GM08714 (cell line): ENCODE results near the gene NRXN2.
"Not testable (repeated sequence)": the region's sequence is repeated elsewhere in the genome, so short reads cannot be mapped to it uniquely, and the experiment has no call there.

Experiments used
- H3K4me3 ChIP-seq: fragments of 200-500 bp; sonication (Bioruptor generic); 2 replicates; pipeline ENCODE4 v1.5.1; 2014; ENCODE audit warnings: mild to moderate bottlenecking, low read length, inconsistent platforms
- ZNF274 ChIP-seq: IDR thresholded peaks from 2 replicates; pipeline ENCODE4 v1.6.1; 2012; ENCODE audit warnings: mild to moderate bottlenecking, low read depth, low read length

The NRXN2 gene

DNA sequence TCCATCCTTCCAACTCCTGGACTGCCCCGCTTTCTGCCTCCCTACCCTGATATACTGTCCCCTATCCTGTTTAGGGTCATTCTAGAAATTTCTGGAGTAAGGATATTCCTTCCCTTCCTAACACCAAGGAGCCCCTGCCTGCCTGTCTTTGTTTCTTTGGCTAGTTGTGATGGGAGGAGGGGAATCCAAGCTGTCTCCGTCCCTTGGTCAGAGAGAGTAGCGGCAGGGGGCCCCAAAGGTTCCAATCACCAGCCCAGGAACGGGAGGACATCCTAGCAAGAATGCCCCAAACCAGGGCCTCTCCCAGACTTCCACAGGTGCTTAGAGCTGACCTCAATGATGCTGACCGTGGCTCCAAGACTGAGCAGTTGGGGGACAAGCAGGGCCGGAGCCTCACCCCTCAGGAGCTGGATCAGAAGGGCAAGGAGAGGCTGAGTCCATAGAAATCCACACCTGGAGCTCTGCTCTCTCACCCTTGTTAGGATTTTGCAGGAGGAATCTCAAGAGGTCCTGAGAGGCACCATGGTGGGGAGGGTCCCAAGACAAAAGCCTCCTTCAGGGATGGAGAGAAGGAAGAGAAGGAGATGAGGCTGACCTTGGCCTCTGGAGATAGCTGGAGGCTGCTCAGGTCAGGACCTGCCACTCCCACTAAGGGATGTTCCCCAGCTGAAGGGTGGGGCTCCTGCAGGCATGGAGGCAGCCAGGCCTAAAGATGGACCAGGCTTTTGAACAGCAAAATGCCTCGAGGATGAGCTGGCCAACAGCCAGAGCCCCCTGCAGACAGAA is 118.3 kb downstream of the NRXN2 start:
- no peak overlapping the region for H3K4me3 ChIP-seq
- no peak for TF ChIP-seq ZNF274

- H3K4me3 ChIP-seq, result no peak overlapping the region
- no peak for TF ChIP-seq ZNF274
These were observed 119.4 kb downstream of the NRXN2 start for GRCh38 chr11:64603411-64604110.

- TF ChIP-seq ZNF274, result no peak
- H3K4me3 ChIP-seq, result no peak overlapping the region
These were observed 120.4 kb downstream of the NRXN2 start for GRCh38 chr11:64602466-64603070.

- no peak for TF ChIP-seq ZNF274
- no peak overlapping the region for H3K4me3 ChIP-seq
These were observed 121.2 kb downstream of the NRXN2 start for GRCh38 chr11:64601605-64602465.

- no peak for TF ChIP-seq ZNF274
These were observed 122.6 kb downstream of the NRXN2 start for GRCh38 chr11:64600281-64600992.

DNA sequence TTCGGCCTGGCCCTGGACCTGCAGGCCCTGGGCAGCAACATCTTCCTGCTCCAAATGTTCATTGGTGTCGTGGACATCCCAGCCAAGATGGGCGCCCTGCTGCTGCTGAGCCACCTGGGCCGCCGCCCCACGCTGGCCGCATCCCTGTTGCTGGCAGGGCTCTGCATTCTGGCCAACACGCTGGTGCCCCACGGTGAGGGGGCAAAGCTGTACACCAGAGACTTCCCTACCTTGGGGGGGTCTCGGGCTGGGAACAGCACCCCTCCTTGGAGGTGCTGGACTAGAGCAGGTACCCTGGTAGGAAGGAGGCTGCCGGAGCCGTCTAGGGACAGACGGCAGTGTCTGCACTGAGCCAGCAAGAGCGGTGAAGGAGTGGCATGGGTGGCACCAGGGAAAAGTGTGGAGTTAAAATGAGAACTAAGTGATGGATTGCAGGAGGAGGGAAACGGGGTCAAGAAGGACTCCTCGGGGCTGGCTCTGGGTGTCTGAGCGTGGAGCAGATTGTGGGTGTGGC is 123.2 kb downstream of the NRXN2 start:
- TF ChIP-seq ZNF274, result no peak
- no peak overlapping the region for H3K4me3 ChIP-seq

More at GRCh38 chr11:64600281-64600992, 122.6 kb downstream of the NRXN2 start:
- no peak overlapping the region for H3K4me3 ChIP-seq

DNA sequence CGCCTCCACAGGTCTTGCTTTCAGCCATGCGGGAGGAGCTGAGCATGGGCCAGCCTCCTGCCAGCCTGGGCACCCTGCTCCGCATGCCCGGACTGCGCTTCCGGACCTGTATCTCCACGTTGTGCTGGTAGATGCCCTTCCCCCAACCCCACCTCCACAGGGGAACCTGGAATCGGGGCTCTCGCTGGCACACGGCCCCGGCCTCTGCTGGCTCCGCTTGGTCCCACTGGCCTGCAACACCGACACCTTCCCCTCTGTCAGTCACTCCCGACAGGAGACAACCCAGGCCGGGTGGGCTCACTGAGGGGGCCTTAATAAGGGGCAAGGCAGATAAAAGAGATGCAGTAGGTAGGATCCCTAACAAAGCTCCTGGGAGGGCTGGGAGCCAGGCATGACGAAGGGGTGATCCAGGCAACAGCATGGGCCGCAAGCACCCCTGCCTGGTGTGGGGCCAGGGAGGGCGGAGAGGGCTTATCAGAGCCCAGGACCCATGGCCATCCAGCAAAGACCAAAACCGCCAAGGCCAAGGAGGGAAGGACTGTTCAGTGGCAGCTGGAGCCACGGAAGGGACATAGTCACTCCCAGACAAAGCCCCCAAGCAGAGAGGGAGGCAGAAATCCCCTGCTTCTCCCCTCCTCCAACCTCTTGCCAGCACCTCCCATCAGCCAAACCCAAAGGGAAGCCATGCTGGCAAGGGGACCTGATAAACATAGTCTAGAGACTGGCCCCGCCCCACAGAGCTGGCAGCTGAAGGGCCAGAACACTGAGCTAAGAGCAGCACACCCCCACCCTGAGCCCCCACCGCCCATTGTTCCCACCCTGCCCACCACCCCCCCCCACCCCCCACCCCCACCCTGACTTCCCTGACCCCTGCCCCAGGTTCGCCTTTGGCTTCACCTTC is 124.0 kb downstream of the NRXN2 start:
- TF ChIP-seq ZNF274, result no peak
- no peak overlapping the region for H3K4me3 ChIP-seq

DNA sequence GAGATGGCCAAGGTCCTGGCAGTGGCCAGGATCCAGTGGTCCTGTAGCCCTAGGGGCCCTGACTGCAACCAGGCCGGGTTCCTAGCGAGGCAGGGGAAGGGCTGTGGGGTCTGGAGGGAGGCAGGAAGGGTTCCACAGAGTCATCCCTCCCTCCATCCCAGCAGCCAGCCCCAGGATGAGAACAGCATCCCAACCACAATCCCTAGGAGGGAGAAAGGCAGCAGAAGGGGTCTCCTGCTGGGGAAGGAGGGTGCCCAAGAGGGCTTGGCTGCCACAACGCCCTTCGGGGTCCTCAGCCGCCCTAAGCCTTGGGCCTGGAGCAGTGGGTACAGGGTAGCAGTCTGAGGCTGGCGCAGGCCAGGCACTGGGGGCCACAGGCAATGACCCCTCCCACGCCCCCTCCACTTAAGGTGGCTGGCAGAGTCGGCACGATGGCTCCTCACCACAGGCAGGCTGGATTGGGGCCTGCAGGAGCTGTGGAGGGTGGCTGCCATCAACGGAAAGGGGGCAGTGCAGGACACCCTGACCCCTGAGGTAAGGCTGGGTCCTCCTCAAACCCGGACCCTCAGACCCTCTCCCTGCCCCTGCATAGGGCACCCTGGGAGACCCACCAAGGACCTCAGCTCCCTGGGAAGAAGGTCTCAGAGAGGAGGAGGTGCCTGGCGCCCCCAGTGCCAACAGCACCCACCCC is 124.7 kb downstream of the NRXN2 start:
- TF ChIP-seq ZNF274, result no peak
- no peak overlapping the region for H3K4me3 ChIP-seq

GRCh38 chr11:64597671-64598101 is 125.3 kb downstream of the NRXN2 start:
- no peak overlapping the region for H3K4me3 ChIP-seq
- TF ChIP-seq ZNF274, result no peak

DNA sequence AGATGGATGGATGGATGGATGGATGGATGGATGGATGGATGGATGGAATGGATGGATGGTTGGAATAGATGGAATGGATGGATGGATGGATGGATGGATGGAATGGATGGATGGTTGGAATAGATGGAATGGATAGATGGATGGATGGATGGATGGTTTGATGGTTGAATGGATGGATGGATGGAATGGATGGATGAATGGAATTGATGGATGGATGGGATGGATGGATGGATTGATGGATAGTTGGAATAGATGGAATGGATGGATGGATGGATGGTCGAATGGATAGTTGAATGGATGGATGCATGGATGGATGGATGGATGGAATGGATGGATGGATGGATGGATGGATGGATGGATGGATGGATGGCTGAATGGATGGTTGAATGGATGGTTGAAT is 127.1 kb downstream of the NRXN2 start:
- not testable (repeated sequence) for H3K4me3 ChIP-seq

- H3K4me3 ChIP-seq, result no peak overlapping the region
- no peak for TF ChIP-seq ZNF274
These were observed 128.6 kb downstream of the NRXN2 start for GRCh38 chr11:64594159-64594939.
